Measurements from ENCODE around the gene MARK3. TPM values are rescaled to one million over a fixed set of nuclear protein-coding genes. Genes with fewer than 3 reads are reported as not detected.

Gene MARK3
- total and polyA plus RNA-seq, 2 of the 13 experiments (the other 11 are each of a cell fraction or from before 2014, with no cell fraction given): 47.7 to 56.6 TPM

- TF ChIP-seq ZBTB40 (IDR thresholded peaks at IDR 0.05) (no peak), ZBTB40 (CRISPR knock-in tag; IDR thresholded peaks at IDR 0.05) (no peak), JUND (CRISPR knock-in tag; IDR thresholded peaks at IDR 0.05) (no peak), GZF1 (CRISPR knock-in tag; IDR thresholded peaks at IDR 0.05) (no peak), KDM6A (CRISPR knock-in tag; IDR thresholded peaks at IDR 0.05; ENCODE audit: low read depth) (no peak), RBAK (CRISPR knock-in tag; IDR thresholded peaks at IDR 0.05) (no peak), ZNF619 (CRISPR knock-in tag; IDR thresholded peaks at IDR 0.05) (no peak), NR3C1 (CRISPR knock-in tag; IDR thresholded peaks at IDR 0.05) (no peak), ZNF879 (CRISPR knock-in tag; IDR thresholded peaks at IDR 0.05) (no peak)
- TF ChIP-seq, protein P1, sequence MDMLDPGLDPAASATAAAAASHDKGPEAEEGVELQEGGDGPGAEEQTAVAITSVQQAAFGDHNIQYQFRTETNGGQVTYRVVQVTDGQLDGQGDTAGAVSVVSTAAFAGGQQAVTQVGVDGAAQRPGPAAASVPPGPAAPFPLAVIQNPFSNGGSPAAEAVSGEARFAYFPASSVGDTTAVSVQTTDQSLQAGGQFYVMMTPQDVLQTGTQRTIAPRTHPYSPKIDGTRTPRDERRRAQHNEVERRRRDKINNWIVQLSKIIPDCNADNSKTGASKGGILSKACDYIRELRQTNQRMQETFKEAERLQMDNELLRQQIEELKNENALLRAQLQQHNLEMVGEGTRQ (IDR thresholded peaks at IDR 0.05; ENCODE audit: low read depth, low read length): no peak
- TF ChIP-seq, protein P1 (CRISPR knock-in tag; IDR thresholded peaks at IDR 0.05; ENCODE audit: borderline replicate concordance): no peak
These were observed 102.9 kb downstream of the MARK3 start (continued) for GRCh38 chr14:103488071-103488470.
